ENCODE measurements around the gene ZBTB25.

The ZBTB25 gene

DNA sequence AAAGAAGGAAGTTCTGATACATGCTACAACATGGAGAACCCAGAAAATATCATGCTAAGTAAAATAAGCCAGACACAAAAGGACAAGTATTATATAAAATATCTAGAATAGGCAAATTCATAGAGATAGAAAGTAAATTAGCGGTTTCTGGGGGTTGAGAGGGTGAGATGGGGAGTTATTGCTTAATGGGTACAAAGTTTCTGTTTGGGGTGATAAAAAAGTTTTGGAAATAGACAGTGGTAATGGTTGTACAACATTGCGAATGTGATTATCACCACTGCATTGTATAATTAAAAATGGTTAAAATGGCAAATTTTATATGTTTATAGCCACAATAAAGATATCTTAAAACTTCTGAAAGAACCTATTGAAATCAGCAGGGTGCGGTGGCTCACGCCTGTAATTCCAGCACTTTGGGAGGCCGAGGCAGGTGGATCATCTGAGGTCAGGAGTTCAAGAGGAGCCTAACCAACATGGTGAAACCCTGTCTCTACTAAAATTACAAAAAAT, 15.0 kb downstream of the ZBTB25 start:
- no peak for DNase-seq (ENCODE audit: low read depth in 3 of 3, low spot score in 1 of 3)

DNA sequence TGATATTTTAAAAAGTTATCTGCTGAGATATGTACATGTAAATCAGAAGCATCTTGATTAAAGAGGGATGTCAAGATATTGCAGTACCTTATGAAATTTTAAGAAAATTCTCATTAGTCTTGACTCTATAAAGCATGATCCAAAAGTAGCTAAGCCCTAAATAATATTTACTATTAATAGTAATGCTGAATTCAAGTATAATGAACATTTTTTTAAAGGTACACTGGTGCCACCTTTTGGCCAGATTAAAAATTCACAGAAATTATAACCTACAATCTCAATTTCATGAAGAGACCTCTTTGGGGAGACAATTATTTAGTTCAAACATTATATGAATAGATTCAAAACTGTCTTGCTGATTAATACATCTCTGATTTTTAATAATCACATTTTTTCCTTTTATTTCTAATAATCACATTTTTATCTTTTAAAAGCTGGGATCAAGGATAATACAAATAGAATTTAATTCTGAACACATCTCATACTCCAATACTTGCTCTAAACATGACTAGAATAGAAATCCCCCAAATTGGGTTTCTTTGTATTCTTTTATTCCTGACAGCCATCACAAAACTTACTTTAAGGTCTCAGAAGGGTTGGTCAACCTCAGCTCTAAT, 24.9 kb downstream of the ZBTB25 start:
- no peak for DNase-seq (ENCODE audit: low read depth in 3 of 3, low spot score in 1 of 3)

DNA sequence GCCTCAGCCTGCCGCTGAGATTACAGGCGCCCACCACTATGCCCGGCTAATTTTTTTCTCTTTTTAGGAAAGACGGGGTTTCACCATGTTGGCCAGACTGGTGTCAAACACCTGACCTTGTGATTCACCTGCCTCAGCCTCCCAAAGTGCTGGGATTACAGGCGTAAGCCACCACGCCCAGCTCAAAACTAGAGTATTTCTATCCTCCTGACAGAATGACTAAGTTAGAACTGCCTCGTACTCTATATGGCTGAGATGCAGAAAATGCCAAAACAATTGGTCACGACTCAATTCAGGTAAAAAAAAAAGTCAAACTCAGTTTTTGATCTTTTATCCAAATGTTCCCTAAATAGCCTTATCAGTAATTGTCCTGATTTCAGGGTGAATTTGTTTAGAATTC, 27.2 kb downstream of the ZBTB25 start:
- DNase-seq (ENCODE audit: low read depth in 3 of 3, low spot score in 1 of 3): no peak

DNA sequence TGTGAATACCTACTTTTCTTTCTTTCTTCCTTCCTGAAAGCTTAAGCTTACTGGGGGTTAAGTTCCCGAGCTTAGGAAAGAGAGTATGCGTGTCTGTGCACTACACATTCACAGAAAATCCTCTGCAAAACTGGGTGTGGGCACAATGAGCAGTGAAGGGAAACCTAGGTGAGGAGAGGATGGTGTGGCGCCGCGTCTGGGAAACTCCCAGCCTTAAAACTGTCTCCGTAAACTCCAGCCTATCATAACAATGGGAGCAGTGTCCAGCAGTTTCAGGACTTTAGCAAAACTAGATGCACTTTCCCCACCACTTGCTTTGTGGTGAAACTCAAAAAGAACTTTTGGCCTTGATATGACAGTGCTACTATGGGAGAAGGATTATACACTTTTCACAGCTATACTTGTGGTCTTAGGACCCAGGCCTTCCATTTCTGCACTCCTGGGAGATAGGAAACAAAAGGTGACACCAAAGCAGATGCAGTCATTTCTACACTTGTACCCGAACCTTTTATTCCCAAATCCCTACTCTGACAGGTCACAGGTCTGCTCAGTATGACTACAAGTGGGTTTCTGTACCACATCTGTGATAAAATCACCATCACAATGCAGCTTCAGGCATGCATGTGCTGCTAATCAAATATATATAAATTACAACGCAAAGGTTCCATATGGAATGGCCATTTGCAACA, 27.9 kb downstream of the ZBTB25 start:
- DNase-seq (ENCODE audit: low read depth in 3 of 3, low spot score in 1 of 3): no peak

DNA sequence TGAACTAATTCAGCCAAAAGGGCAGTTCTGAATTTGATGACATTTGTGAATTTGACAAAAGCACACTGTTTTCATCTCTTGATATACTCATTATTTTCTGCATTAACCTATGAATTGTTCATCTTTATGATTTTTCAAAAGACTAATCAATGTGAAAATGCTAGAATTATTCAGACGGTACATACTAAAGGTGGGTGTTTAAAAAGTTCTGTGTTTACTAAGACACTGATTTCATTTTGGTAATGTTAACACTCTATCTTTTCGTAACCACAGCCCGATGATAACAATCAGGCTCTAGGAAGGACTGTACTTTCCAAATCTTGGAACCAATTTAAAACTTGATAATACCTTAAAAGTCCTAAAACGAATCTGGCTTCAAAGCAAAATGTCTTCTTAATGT, 28.9 kb downstream of the ZBTB25 start:
- no peak for DNase-seq (ENCODE audit: low read depth in 3 of 3, low spot score in 1 of 3)

DNA sequence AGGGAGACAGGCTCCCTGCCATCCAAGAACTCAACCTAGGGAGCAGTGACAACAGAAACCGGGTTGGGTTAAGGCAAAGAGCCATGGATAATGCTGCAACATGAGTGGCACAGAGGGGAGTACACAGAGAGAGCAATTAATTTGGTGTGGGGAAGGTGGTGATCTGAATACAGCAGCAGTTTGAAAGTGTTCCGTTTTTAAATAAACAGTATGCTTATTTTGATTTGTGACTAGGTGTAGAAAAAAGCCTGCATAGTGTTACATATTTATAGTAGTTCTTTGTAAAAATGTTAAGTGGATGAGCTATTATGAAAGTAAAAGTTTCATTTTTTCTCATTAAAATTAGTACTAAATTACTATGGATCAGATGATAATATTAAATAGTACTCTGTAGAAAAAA, 29.6 kb downstream of the ZBTB25 start:
- DNase-seq (ENCODE audit: low read depth in 3 of 3, low spot score in 1 of 3): no peak

DNA sequence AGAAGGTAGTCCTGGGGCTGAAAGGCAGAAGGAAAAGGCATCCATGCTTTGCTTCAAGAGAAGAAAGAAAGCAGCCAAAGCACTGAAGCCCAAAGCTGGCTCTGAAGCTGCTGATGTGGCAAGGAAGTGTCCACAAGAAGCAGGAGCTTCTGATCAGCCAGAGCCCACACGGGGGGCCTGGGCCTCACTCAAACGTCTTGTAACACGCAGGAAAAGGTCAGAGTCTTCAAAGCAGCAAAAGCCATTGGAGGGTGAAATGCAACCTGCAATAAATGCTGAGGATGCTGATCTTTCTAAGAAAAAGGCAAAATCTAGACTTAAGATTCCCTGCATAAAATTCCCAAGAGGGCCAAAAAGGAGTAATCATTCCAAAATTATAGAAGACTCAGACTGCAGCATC, 35.2 kb downstream of the ZBTB25 start:
- DNase-seq (ENCODE audit: low read depth in 3 of 3, low spot score in 1 of 3): no peak

DNA sequence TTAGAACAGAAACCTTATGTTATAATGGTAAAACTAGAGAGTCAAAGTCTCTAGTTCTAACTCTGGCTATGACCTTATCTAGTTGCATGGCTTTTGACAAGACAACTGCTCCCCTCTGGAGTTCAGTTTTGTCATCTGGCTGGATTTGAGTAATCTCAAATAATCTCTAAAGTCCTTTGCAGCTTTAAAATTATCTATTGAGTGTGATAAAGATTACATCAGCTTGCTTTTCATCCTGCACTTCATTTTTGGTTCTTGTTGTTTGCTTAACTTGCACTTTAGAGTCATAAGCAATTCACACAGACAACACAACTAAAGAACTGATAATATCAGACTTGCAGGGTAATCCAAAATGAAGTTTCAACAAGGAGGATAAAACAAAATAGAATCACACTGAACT, 36.1 kb downstream of the ZBTB25 start:
- no peak for DNase-seq (ENCODE audit: low read depth in 3 of 3, low spot score in 1 of 3)

DNA sequence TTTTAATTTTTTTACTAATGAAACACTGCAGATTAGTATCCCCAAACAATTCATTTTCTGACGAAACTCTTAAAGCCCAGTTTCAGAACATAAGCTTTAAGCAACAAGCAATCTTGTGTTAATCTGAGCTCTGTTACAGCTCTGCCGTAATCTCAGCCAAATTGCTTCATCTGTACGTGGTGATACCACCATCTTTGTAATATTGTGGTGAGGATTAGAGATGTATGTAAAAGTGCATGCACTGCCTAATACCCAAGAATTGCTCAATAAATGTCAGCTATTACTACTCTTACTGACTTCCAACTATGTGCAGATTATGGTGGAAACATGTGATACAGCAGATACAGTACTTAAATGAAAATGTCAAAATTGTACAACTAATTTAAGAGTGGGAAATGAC, 36.5 kb downstream of the ZBTB25 start:
- DNase-seq (ENCODE audit: low read depth in 3 of 3, low spot score in 1 of 3): no peak

DNA sequence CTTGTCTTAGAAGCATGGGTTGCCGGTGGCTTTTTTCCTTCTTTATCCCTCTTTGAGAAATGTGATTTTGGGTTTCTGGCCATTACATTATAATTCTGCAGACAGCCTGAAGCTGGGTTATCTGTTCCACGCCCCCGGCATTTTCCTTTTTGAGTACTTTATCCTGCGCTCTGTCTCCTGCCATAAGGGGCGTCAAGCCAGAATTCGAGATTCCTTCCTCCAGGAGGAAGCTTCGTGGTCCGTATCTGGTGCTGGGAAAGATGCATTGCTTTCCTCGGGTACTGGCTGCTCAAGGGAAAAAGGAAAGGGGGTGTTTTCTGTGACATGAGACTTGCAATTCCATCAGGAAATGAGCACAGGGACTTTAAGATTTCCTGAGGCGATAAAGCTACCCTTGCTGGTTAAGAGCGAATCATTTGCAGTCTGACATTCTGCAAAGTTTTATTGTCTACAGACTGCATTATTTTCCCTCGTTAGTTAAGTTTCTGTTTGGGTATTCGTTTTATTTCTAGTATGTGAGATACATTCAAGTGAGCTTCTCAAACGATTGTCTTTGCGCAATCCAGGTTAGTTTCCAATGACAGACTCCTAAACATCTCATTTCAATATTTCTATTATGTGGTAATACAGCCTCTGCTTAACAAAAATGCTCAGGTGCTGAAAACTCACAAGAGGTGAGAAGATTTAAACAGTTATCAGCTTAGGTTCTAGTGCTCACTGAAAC, 37.6 kb downstream of the ZBTB25 start:
- DNase-seq (ENCODE audit: low read depth in 3 of 3, low spot score in 1 of 3): no peak

DNA sequence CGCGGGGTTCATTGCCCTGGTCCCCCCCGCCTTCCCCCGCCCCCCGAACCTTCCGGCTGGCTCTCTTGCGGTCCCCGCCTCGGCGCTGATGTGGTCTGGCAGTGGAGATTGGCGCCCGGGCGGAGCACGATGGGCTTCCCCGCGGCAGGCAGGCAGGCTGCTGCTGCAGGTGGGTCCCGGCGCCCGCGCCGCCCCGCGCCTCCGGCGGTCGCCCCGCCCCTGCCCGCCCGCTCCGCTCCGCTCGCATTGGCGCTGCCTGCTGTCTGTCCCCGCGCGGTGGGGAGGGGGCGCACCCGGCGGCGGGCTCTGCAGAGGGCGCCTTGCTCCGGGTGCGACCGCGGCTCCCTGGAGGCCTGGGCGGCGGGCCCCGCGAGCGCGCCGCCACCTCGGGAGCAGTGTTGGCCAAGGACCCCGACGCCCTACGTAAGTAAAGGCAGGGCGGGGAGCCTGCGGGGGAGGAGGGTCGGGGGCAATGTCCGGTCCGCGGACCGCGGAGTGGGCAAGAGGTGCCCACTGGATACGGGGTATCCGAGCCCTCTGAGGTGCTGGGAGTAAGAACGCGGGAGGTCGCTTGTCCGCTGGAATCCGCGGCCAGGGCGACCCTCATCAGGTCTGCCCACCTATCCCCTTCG, 38.3 kb downstream of the ZBTB25 start, which contains the start of gene AKAP5:
Gene AKAP5 (plus strand): TSS at position 309 of the 632 bp plus-strand sequence. CDS start 2,896 bp downstream, outside the sequence.
- DNase-seq (ENCODE audit: low read depth in 3 of 3, low spot score in 1 of 3): peak; percentile 20 to 50 (median 28)

DNA sequence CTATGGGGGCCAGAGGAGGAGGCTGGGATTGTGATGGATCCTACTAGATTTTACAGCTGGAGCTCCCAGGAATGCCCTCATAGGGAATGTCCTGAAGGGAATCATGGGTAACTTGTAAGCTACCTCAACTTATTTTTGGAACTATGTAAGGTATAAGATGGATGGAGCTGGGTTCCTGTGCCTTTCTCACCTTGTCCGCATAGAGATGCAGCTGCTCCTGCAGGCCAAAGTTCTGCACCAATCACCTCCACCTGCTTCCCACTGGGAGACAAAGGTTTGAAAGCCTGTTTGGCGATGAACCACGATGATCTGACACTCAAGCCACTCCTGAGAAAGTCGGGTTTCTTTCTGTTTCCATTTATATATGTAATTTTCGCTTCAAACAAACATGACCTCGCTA, 39.0 kb downstream of the ZBTB25 start:
- DNase-seq (ENCODE audit: low read depth in 3 of 3, low spot score in 1 of 3): no peak

DNA sequence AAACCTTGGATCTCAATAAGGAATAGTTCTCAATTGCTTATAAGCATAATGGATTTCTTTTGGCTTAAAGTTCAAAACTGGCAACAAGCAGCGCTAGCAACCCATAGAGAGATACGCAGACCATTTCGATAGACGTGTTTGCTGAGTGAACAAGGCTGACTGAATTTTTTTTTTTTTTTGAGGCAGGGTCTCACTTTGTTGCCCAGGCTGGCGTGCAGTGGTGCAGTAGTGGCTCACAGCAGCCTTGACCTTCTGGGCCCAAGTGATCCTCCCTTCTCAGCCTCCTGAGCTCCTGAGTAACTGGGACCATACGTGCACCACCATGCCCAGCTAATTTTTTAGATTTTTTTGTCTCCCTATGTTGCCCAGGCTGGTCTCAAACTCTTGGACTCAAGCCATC, 39.8 kb downstream of the ZBTB25 start:
- DNase-seq (ENCODE audit: low read depth in 3 of 3, low spot score in 1 of 3): no peak

DNA sequence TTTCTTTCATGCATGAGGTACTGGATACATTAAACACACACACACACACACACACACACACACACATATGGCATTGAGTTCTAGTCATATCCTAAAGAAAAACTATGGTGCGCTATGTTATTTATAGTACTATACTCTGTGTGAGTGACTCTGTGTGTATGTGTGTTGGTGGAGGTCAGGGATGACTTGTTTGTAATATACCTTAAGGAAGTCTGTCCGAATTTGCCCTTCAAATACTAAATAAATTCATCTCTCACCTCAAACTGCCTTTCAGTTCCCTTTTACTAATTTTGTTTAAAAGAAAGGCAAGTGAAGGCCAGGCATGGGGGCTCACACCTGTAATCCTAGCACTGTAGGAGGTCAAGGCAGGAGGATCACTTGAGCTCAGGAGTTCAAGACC, 40.4 kb downstream of the ZBTB25 start:
- no peak for DNase-seq (ENCODE audit: low read depth in 3 of 3, low spot score in 1 of 3)

DNA sequence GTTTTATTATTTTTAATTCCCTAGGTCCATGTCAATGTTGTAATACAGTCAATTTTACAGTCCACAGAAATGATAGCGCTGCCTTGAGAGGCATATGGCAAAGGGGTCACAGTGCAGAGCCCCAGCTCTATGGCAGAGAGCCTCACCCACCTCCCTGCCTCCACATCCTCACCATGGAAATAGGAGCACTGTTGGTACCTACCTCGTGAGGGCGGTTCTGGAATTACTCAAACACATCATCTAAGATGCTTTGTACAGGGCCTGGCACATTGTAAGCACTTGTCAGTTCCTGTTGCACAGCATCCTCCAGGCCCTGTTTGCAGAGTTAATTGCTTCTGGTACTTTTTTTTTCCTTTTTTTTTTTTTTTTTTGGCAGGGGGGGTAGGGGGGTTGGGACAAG, 42.4 kb downstream of the ZBTB25 start:
- no peak for DNase-seq (ENCODE audit: low read depth in 3 of 3, low spot score in 1 of 3)

DNA sequence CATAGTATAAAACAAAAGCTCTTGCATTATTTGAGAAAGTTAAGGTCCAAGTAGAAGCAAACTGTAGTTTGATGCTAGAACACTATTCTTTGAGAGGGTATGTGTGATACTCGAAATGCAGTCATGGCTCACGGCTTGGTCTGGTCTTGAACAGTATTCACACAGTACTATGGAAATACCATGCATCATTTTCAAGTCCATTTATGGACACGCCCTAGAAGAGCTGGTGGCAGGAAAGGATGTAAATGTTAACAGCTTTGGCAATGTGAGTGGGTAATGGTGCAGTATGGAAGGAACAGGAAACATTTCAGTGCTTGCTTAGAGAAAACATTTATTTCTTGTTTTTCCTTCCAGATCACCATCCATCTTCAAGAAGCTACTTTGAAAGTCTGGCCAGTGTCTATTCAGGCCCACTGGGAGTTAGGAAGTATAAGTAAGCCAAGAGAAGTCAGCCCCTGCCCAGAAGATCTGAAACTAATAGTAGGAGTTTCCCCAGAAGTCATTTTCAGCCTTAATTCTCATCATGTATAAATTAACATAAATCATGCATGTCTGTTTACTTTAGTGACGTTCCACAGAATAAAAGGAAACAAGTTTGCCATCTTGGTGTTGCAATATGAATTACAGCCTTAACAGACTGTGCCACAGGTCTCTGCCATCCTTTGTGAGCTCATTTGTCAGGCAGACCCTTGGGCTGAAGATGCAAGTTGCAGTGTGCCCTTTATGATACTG, 44.1 kb downstream of the ZBTB25 start:
- no peak for DNase-seq (ENCODE audit: low read depth in 3 of 3, low spot score in 1 of 3)

DNA sequence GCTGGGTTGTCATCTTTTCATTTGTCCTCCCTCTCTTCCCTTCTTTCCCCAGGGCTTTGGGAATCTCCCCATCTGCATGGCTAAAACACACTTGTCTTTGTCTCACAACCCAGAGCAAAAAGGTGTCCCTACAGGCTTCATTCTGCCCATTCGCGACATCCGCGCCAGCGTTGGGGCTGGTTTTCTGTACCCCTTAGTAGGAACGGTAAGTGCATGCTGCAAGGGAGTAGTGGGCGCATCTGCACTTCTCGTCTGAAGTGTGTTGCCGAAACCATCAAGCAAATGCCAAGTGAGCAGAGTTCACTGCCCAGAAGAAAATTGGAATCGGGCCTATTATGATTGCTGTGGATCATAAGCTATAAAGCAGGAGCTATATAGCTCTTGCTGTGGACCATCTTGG, 49.0 kb downstream of the ZBTB25 start:
- DNase-seq (ENCODE audit: low read depth in 3 of 3, low spot score in 1 of 3): no peak

DNA sequence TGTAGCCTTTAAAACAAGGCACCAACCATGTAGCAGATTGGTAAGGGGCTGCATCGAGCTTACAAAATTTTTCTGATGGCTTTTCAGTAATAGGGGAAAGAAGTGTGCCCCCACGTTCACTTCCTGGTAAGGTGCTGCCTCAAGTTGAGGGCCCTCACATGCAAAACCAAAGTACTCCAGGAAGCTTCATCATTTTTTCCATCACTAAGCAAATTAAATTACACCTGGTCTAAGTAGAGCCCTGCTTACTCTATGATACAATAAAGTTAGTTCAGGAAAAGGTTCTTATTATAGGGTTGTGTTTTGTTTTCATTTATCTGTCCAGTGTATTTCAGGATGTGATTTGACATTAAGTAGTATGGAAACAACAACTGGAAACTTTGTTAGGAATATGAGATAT, 53.4 kb downstream of the ZBTB25 start:
- no peak for DNase-seq (ENCODE audit: low read depth in 3 of 3, low spot score in 1 of 3)

DNA sequence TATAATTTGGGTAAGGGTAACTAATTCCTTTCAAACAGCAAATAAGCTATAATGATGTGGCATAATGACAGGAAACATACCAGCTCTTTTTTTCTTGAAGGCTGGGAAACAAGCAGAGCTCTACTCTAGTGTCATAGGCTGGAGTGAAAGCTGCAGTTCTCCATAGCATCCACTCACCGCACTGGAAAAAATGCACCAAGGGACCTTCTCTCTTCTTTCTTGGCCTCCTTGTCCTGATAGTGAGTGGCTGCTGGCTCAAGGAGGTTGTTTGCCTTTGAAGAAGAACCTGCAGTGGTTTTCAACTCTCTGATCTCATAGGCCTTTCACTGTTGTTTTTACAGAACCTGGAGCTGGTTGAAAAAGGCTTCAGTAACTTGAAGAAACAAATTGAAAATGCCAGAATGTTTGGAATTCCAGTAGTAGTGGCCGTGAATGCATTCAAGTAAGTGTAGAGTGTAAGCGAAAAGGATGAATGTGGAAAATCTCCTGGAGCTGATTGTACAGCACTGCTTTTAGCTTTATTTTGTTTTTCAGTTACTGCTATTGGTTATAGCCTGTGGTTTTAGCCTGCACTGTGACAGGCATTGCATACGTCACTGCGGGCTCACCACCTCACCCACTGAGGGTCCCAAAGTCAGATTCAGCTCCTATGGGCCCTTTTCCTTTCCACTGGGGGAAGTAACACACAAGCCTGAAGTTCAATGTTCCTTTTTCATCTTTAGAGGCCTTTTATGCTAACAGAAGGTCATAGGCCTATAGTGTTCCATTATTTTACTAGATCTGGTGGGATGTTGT, 55.6 kb downstream of the ZBTB25 start:
- DNase-seq (ENCODE audit: low read depth in 3 of 3, low spot score in 1 of 3): no peak
